Panc1 (cell line): ENCODE measurements around the gene ZFAND3. TPM values are rescaled to one million over a fixed set of nuclear protein-coding genes. Genes with fewer than 3 reads are reported as not detected.
A peak's percentile ranks its signal among the peaks of the same experiment; 100 is the strongest.

Experiments used
- ATAC-seq: fragments of 200-7000 bp; cut with Tn5 transposase; 2 replicates; pipeline ENCODE4 v1.9.1; 2020; ENCODE audit warnings: mild to moderate bottlenecking, moderate library complexity
- BruUV-seq: library from RNA; stranded (reverse); fragments of 400-500 nt; replicated peaks from 2 replicates; lab custom pipeline; 2021; lab: Mats Ljungman, UMichigan
- CTCF ChIA-PET: fragments of 300-600 bp; sonication (Branson Sonifier 250); formaldehyde crosslinking; loops from one replicate; lab custom pipeline; 2022; ENCODE audit warnings: antibody characterized with exemption; lab: Charles Lee
- POLR2A ChIA-PET: fragments of 300-600 bp; sonication (Branson Sonifier 250); formaldehyde crosslinking; loops from one replicate; lab custom pipeline; 2022; ENCODE audit warnings: antibody characterized with exemption; lab: Charles Lee
- DNase-seq: peaks from one replicate; pipeline ENCODE4 v3.0.0-alpha.2; 2010; ENCODE audit warnings: low read depth, low spot score
- H3K27ac ChIP-seq: 2 replicates; pipeline ENCODE4 v1.5.1; 2011; ENCODE audit warnings: mild to moderate bottlenecking, low read length, inconsistent platforms
- H3K27me3 ChIP-seq: fragments of 200-500 bp; sonication (Bioruptor generic); 2 replicates; pipeline ENCODE4 v1.6.0; 2014; ENCODE audit warnings: low read length, inconsistent platforms; ENCODE audit not compliant: control insufficient read depth, insufficient read depth
- H3K36me3 ChIP-seq: fragments of 200-500 bp; sonication (Bioruptor generic); 2 replicates; pipeline ENCODE4 v1.5.1; 2014; ENCODE audit warnings: inconsistent platforms, mild to moderate bottlenecking, low read length, moderate library complexity; ENCODE audit not compliant: control insufficient read depth, insufficient read depth
- H3K4me1 ChIP-seq: 2 replicates; pipeline ENCODE4 v1.5.1; 2011; ENCODE audit warnings: inconsistent platforms, mild to moderate bottlenecking, low read length, moderate library complexity; ENCODE audit not compliant: control insufficient read depth, insufficient read depth
- H3K4me3 ChIP-seq, 2 experiments: 2 replicates each; pipeline ENCODE4 v1.5.1; 2011 to 2012; ENCODE audit warnings: low read depth in 2 of 2, low read length in 2 of 2, mild to moderate bottlenecking in 2 of 2, inconsistent platforms in 1 of 2, moderate library complexity in 1 of 2
- H3K9me3 ChIP-seq: fragments of 200-500 bp; sonication (Bioruptor generic); 2 replicates; pipeline ENCODE4 v1.5.1; 2014; ENCODE audit warnings: low read depth, mild to moderate bottlenecking, inconsistent platforms, low read length, moderate library complexity; ENCODE audit not compliant: control insufficient read depth, insufficient read depth
- CTCF ChIP-seq: fragments of 450-650 bp; IDR thresholded peaks from 2 replicates; pipeline ENCODE4 v1.5.1; 2017; ENCODE audit warnings: mild to moderate bottlenecking
- POLR2AphosphoS5 ChIP-seq: IDR thresholded peaks from 2 replicates; pipeline ENCODE4 v1.6.1; 2012; ENCODE audit warnings: mild to moderate bottlenecking, low read depth, low read length, moderate library complexity
- REST ChIP-seq, 2 experiments: IDR thresholded peaks; 2 replicates each; pipeline ENCODE4 v1.6.1; 2011 to 2012; ENCODE audit warnings: low read depth in 2 of 2, control low read depth in 1 of 2, low read length in 1 of 2, mild to moderate bottlenecking in 1 of 2, moderate library complexity in 1 of 2; ENCODE audit not compliant: insufficient read depth in 1 of 2
- SIN3A ChIP-seq: IDR thresholded peaks from 2 replicates; pipeline ENCODE4 v1.6.1; 2012; ENCODE audit warnings: low read depth, mild to moderate bottlenecking, low read length, moderate library complexity, borderline replicate concordance; ENCODE audit not compliant: insufficient read depth
- TCF7L2 ChIP-seq: IDR thresholded peaks from 2 replicates; pipeline ENCODE4 v1.6.1; 2011; ENCODE audit warnings: mild to moderate bottlenecking, low read depth, low read length, inconsistent platforms
- in situ Hi-C: cut with HindIII; loops from 2 replicates; pipeline ENCODE4 v1.10.0; 2016; ENCODE audit warnings: low sequenced_read_pairs, low pct_unique_long_range_greater_than_20kb
- intact Hi-C: fragments of 100-400 bp; cut with micrococcal nuclease; formaldehyde crosslinking; loops from one replicate; pipeline ENCODE4 v1.10.0; 2022; ENCODE audit not compliant: unreplicated experiment
- total RNA-seq: library from RNA; stranded (reverse); gene quantifications from one replicate; pipeline ENCODE4 v1.2.1, GENCODE V29; 2021; ENCODE audit not compliant: unreplicated experiment

The ZFAND3 gene
- total RNA-seq, 1 experiment from 2014 or later = 95.9 TPM

GRCh38 chr6:37988696-37989095, 169.2 kb downstream of the ZFAND3 start:
- no peak overlapping the region for H3K4me3 ChIP-seq
- no TSS peak for BruUV-seq
- CTCF ChIA-PET = no interaction called here

GRCh38 chr6:37990762-37991525, 171.4 kb downstream of the ZFAND3 start:
- ChIA-PET CTCF (no interaction called here), POLR2A (no interaction called here)
- in situ Hi-C loops = no loop called here
- peak; percentile 63; the same call in 1 of the 2 replicates for ATAC-seq
- Histone ChIP-seq H3K27ac (no peak overlapping the region), H3K4me1 (peaks cover 33% of the 10 kb centered on the region), H3K27me3 (no peaks in the 10 kb centered on the region), H3K36me3 (no peaks in the 10 kb centered on the region), H3K4me3 (no peak overlapping the region), H3K9me3 (no peaks in the 10 kb centered on the region)
- BruUV-seq = no TSS peak
- no peak for TF ChIP-seq SIN3A
- no peak for TF ChIP-seq REST (IDR thresholded peaks at IDR 0.05; ENCODE audit: insufficient read depth in 1 of 2, low read depth in 2 of 2, low read length in 1 of 2)
- TF ChIP-seq TCF7L2 = no peak
- TF ChIP-seq CTCF = no peak
- no peak for TF ChIP-seq POLR2AphosphoS5
- DNase-seq = no peak
- intact Hi-C loops = no loop called here

More at GRCh38 chr6:37988696-37989095, 169.2 kb downstream of the ZFAND3 start:
- in situ Hi-C loops (no loop called here), intact Hi-C loops (no loop called here)
- POLR2A ChIA-PET = no interaction called here
- Histone ChIP-seq H3K27me3 (no peaks in the 10 kb centered on the region), H3K27ac (no peak overlapping the region), H3K36me3 (no peaks in the 10 kb centered on the region), H3K4me1 (peaks cover 45% of the 10 kb centered on the region), H3K9me3 (no peaks in the 10 kb centered on the region)
- ATAC-seq (no peak), DNase-seq (no peak)
- TF ChIP-seq REST (IDR thresholded peaks at IDR 0.05; ENCODE audit: insufficient read depth in 1 of 2, low read depth in 2 of 2, low read length in 1 of 2) (no peak), TCF7L2 (no peak), POLR2AphosphoS5 (no peak), CTCF (no peak), SIN3A (no peak)
